GM23338 (cell line): ENCODE data around the gene PSMD5. TPM values are rescaled to one million over a fixed set of nuclear protein-coding genes. Genes with fewer than 3 reads are reported as not detected.

Experiments
- ATAC-seq: fragments of 200-7000 bp; cut with Tn5 transposase; 3 replicates; pipeline ENCODE4 v1.9.1; 2020
- DNase-seq: peaks from one replicate; pipeline ENCODE4 v3.0.0-alpha.2; 2015; ENCODE audit warnings: low spot score
- H2AFZ ChIP-seq: fragments of 200-600 bp; sonication (generic); 2 replicates; pipeline ENCODE4 v1.8.0; 2016; ENCODE audit warnings: antibody characterized with exemption, mild to moderate bottlenecking, moderate library complexity
- H3F3A ChIP-seq: fragments of 200-600 bp; sonication (generic); replicated peaks from 2 replicates; pipeline ENCODE4 v1.8.0; 2017; ENCODE audit warnings: antibody characterized with exemption, mixed run types, low read depth
- H3K27ac ChIP-seq: fragments of 200-600 bp; sonication (generic); 2 replicates; pipeline ENCODE4 v1.6.1; 2016; ENCODE audit warnings: low read depth
- H3K27me3 ChIP-seq: fragments of 200-600 bp; sonication (generic); 2 replicates; pipeline ENCODE4 v1.8.0; 2016; ENCODE audit warnings: mild to moderate bottlenecking, mixed run types, moderate library complexity; ENCODE audit not compliant: insufficient read depth
- H3K36me3 ChIP-seq: fragments of 200-600 bp; sonication (generic); 2 replicates; pipeline ENCODE4 v1.8.0; 2016; ENCODE audit warnings: mild to moderate bottlenecking; ENCODE audit not compliant: insufficient read depth
- H3K4me1 ChIP-seq: fragments of 200-600 bp; sonication (generic); 2 replicates; pipeline ENCODE4 v1.8.0; 2016; ENCODE audit warnings: mild to moderate bottlenecking, moderate library complexity; ENCODE audit not compliant: insufficient read depth
- H3K4me2 ChIP-seq: fragments of 200-600 bp; sonication (generic); 2 replicates; pipeline ENCODE4 v1.7.1; 2017; ENCODE audit warnings: mixed run types
- H3K4me3 ChIP-seq: fragments of 200-600 bp; sonication (generic); 2 replicates; pipeline ENCODE4 v1.6.1; 2016; ENCODE audit warnings: mixed run types
- H3K79me2 ChIP-seq: fragments of 200-600 bp; sonication (generic); replicated peaks from 2 replicates; pipeline ENCODE4 v1.8.0; 2017; ENCODE audit warnings: mild to moderate bottlenecking; ENCODE audit not compliant: insufficient read depth
- H3K9me2 ChIP-seq: fragments of 200-600 bp; sonication (generic); 2 replicates; pipeline ENCODE4 v1.8.0; 2017; ENCODE audit not compliant: insufficient read depth
- H4K20me1 ChIP-seq: fragments of 200-600 bp; sonication (generic); replicated peaks from 2 replicates; pipeline ENCODE4 v1.8.0; 2017; ENCODE audit warnings: mild to moderate bottlenecking; ENCODE audit not compliant: insufficient read depth
- H3K27ac Mint-ChIP-seq: 2 replicates; pipeline ENCODE4 v1.8.0; 2020; ENCODE audit warnings: inconsistent platforms, mild to moderate bottlenecking, moderate library complexity, mixed read lengths
- H3K27me3 Mint-ChIP-seq: 3 replicates; pipeline ENCODE4 v1.8.0; 2022; ENCODE audit warnings: low read depth, mild to moderate bottlenecking, moderate library complexity, mixed read lengths, inconsistent platforms; ENCODE audit not compliant: insufficient read depth, poor library complexity
- H3K36me3 Mint-ChIP-seq: 3 replicates; pipeline ENCODE4 v1.8.0; 2021; ENCODE audit warnings: low read depth, mild to moderate bottlenecking, inconsistent platforms, moderate library complexity, mixed read lengths
- H3K4me1 Mint-ChIP-seq: 3 replicates; pipeline ENCODE4 v1.8.0; 2020; ENCODE audit warnings: mild to moderate bottlenecking, inconsistent platforms, mixed read lengths
- H3K4me3 Mint-ChIP-seq: 3 replicates; pipeline ENCODE4 v1.8.0; 2021; ENCODE audit warnings: moderate library complexity, mild to moderate bottlenecking, inconsistent platforms, mixed read lengths
- H3K9me3 Mint-ChIP-seq: 3 replicates; pipeline ENCODE4 v1.8.0; 2020; ENCODE audit warnings: moderate library complexity, mild to moderate bottlenecking, inconsistent platforms, mixed read lengths
- CREB1 ChIP-seq: fragments of 250-450 bp; sonication (Bioruptor Pico); IDR thresholded peaks from 2 replicates; pipeline ENCODE4 v1.5.0; 2020; ENCODE audit warnings: low read depth, mild to moderate bottlenecking, moderate library complexity
- EZH2 ChIP-seq: fragments of 200-600 bp; sonication (generic); IDR thresholded peaks from one replicate; pipeline ENCODE4 v1.8.0; 2017; ENCODE audit warnings: antibody characterized with exemption, mild to moderate bottlenecking, low read depth; ENCODE audit not compliant: unreplicated experiment
- EZH2phosphoT487 ChIP-seq: fragments of 200-600 bp; sonication (generic); IDR thresholded peaks from one replicate; pipeline ENCODE4 v1.8.1; 2018; ENCODE audit warnings: antibody characterized with exemption; ENCODE audit not compliant: unreplicated experiment
- JUNB ChIP-seq: IDR thresholded peaks from one replicate; pipeline ENCODE4 v1.6.1; 2016; ENCODE audit warnings: antibody characterized with exemption; ENCODE audit not compliant: unreplicated experiment
- NANOG ChIP-seq: IDR thresholded peaks from 2 replicates; pipeline ENCODE4 v1.6.1; 2016; ENCODE audit warnings: antibody characterized with exemption, borderline replicate concordance
- POLR2AphosphoS5 ChIP-seq: IDR thresholded peaks from 2 replicates; pipeline ENCODE4 v1.6.1; 2016; ENCODE audit warnings: antibody characterized with exemption, low read depth
- STAT1 ChIP-seq: IDR thresholded peaks from one replicate; pipeline ENCODE4 v1.6.1; 2016; ENCODE audit warnings: antibody characterized with exemption; ENCODE audit not compliant: unreplicated experiment
- ZNF114 ChIP-seq: fragments of 250-450 bp; sonication (Bioruptor Pico); IDR thresholded peaks from 2 replicates; pipeline ENCODE4 v1.5.0; 2020; ENCODE audit warnings: mild to moderate bottlenecking, moderate library complexity
- ZNF331 ChIP-seq: fragments of 250-450 bp; sonication (Bioruptor Pico); IDR thresholded peaks from 2 replicates; pipeline ENCODE4 v1.5.0; 2020; ENCODE audit warnings: low read depth, mild to moderate bottlenecking, moderate library complexity
- polyA plus RNA-seq: library from polyadenylated mRNA; unstranded; fragments of >200 nt; fragmentation: Nextera tagmentation; extraction: Ambion mirVana; gene quantifications from 2 replicates; pipeline ENCODE4 v1.2.1, GENCODE V29; 2016
- total RNA-seq: library from RNA; depleted of rRNA; stranded (reverse); fragments of >200 nt; shearing (Covaris generic); gene quantifications from 2 replicates; pipeline ENCODE4 v1.2.3, GENCODE V29; 2014
- TF ChIP-seq, protein P1 (sequence below): IDR thresholded peaks from one replicate; pipeline ENCODE4 v1.6.1; 2018; ENCODE audit warnings: antibody characterized with exemption; ENCODE audit not compliant: unreplicated experiment
- TF ChIP-seq, protein P2 (sequence below): IDR thresholded peaks from 2 replicates; pipeline ENCODE4 v1.6.1; 2016; ENCODE audit warnings: antibody characterized with exemption
- TF ChIP-seq, protein P3 (sequence below), 2 experiments: fragments of 200-600 bp in 1 of 2; sonication (generic) in 1 of 2; conservative IDR thresholded peaks; 2 replicates each; pipeline versions ENCODE4 v1.5.1 to v1.6.1; 2016 to 2017; ENCODE audit warnings: antibody characterized with exemption in 2 of 2, low read depth in 2 of 2, mild to moderate bottlenecking in 2 of 2, moderate library complexity in 1 of 2
- TF ChIP-seq, protein P4 (sequence below): fragments of 250-450 bp; sonication (Bioruptor Pico); IDR thresholded peaks from 2 replicates; pipeline ENCODE4 v1.5.0; 2020; ENCODE audit warnings: mild to moderate bottlenecking, moderate library complexity

Gene PSMD5
- total and polyA plus RNA-seq, 2 experiments from 2014 or later = 23.9 to 40.5 TPM

DNA sequence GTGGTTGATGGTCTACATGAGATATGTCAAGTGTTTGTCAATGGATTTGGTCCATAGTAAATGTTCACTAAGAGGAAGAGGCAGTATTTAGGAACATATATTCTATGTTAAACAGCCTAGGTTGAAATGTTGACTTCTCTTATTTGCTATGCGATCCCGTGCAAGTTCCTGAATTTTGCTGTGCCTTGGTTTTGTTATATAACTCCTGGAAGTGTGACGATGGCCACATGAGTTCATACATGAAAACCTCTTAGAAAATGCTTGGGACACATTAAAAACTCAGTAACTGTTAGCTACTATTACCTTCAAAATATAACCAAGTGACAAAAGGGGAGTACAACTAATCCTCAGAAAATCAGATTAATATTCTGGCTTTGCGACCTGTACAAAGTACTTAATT lies 27.6 kb downstream of the PSMD5 start:
- Histone ChIP-seq H4K20me1 (no peaks in the 10 kb centered on the region; the same call in 1 of the 2 replicates), H3K79me2 (no peaks in the 10 kb centered on the region), H3K4me3 (no peak overlapping the region), H3F3A (no peaks in the 10 kb centered on the region), H2AFZ (no peak overlapping the region), H3K27me3 (no peaks in the 10 kb centered on the region), H3K9me2 (no peaks in the 10 kb centered on the region), H3K4me2 (no peak overlapping the region), H3K36me3 (peaks cover 21% of the 10 kb centered on the region), H3K27ac (no peak overlapping the region), H3K4me1 (no peaks in the 10 kb centered on the region)
- no peak overlapping the region for H3K27ac Mint-ChIP-seq
- no peak overlapping the region for H3K4me3 Mint-ChIP-seq
- no peak for DNase-seq
- no peak for ATAC-seq
- H3K4me1 Mint-ChIP-seq = no peaks in the 10 kb centered on the region
- peaks cover 34% of the 10 kb centered on the region for H3K36me3 Mint-ChIP-seq
- H3K27me3 Mint-ChIP-seq = no peaks in the 10 kb centered on the region
- H3K9me3 Mint-ChIP-seq = no peaks in the 10 kb centered on the region
- TF ChIP-seq ZNF114 (CRISPR knock-in tag) = no peak
- TF ChIP-seq NANOG = no peak
- TF ChIP-seq, protein P1, sequence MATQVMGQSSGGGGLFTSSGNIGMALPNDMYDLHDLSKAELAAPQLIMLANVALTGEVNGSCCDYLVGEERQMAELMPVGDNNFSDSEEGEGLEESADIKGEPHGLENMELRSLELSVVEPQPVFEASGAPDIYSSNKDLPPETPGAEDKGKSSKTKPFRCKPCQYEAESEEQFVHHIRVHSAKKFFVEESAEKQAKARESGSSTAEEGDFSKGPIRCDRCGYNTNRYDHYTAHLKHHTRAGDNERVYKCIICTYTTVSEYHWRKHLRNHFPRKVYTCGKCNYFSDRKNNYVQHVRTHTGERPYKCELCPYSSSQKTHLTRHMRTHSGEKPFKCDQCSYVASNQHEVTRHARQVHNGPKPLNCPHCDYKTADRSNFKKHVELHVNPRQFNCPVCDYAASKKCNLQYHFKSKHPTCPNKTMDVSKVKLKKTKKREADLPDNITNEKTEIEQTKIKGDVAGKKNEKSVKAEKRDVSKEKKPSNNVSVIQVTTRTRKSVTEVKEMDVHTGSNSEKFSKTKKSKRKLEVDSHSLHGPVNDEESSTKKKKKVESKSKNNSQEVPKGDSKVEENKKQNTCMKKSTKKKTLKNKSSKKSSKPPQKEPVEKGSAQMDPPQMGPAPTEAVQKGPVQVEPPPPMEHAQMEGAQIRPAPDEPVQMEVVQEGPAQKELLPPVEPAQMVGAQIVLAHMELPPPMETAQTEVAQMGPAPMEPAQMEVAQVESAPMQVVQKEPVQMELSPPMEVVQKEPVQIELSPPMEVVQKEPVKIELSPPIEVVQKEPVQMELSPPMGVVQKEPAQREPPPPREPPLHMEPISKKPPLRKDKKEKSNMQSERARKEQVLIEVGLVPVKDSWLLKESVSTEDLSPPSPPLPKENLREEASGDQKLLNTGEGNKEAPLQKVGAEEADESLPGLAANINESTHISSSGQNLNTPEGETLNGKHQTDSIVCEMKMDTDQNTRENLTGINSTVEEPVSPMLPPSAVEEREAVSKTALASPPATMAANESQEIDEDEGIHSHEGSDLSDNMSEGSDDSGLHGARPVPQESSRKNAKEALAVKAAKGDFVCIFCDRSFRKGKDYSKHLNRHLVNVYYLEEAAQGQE = no peak
- TF ChIP-seq, protein P2, sequence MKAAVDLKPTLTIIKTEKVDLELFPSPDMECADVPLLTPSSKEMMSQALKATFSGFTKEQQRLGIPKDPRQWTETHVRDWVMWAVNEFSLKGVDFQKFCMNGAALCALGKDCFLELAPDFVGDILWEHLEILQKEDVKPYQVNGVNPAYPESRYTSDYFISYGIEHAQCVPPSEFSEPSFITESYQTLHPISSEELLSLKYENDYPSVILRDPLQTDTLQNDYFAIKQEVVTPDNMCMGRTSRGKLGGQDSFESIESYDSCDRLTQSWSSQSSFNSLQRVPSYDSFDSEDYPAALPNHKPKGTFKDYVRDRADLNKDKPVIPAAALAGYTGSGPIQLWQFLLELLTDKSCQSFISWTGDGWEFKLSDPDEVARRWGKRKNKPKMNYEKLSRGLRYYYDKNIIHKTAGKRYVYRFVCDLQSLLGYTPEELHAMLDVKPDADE = no peak
- TF ChIP-seq POLR2AphosphoS5 = no peak
- TF ChIP-seq, protein P3, sequence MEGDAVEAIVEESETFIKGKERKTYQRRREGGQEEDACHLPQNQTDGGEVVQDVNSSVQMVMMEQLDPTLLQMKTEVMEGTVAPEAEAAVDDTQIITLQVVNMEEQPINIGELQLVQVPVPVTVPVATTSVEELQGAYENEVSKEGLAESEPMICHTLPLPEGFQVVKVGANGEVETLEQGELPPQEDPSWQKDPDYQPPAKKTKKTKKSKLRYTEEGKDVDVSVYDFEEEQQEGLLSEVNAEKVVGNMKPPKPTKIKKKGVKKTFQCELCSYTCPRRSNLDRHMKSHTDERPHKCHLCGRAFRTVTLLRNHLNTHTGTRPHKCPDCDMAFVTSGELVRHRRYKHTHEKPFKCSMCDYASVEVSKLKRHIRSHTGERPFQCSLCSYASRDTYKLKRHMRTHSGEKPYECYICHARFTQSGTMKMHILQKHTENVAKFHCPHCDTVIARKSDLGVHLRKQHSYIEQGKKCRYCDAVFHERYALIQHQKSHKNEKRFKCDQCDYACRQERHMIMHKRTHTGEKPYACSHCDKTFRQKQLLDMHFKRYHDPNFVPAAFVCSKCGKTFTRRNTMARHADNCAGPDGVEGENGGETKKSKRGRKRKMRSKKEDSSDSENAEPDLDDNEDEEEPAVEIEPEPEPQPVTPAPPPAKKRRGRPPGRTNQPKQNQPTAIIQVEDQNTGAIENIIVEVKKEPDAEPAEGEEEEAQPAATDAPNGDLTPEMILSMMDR (conservative IDR thresholded peaks at IDR 0.05; ENCODE audit: low read depth in 2 of 2) = no peak
- TF ChIP-seq, protein P4, sequence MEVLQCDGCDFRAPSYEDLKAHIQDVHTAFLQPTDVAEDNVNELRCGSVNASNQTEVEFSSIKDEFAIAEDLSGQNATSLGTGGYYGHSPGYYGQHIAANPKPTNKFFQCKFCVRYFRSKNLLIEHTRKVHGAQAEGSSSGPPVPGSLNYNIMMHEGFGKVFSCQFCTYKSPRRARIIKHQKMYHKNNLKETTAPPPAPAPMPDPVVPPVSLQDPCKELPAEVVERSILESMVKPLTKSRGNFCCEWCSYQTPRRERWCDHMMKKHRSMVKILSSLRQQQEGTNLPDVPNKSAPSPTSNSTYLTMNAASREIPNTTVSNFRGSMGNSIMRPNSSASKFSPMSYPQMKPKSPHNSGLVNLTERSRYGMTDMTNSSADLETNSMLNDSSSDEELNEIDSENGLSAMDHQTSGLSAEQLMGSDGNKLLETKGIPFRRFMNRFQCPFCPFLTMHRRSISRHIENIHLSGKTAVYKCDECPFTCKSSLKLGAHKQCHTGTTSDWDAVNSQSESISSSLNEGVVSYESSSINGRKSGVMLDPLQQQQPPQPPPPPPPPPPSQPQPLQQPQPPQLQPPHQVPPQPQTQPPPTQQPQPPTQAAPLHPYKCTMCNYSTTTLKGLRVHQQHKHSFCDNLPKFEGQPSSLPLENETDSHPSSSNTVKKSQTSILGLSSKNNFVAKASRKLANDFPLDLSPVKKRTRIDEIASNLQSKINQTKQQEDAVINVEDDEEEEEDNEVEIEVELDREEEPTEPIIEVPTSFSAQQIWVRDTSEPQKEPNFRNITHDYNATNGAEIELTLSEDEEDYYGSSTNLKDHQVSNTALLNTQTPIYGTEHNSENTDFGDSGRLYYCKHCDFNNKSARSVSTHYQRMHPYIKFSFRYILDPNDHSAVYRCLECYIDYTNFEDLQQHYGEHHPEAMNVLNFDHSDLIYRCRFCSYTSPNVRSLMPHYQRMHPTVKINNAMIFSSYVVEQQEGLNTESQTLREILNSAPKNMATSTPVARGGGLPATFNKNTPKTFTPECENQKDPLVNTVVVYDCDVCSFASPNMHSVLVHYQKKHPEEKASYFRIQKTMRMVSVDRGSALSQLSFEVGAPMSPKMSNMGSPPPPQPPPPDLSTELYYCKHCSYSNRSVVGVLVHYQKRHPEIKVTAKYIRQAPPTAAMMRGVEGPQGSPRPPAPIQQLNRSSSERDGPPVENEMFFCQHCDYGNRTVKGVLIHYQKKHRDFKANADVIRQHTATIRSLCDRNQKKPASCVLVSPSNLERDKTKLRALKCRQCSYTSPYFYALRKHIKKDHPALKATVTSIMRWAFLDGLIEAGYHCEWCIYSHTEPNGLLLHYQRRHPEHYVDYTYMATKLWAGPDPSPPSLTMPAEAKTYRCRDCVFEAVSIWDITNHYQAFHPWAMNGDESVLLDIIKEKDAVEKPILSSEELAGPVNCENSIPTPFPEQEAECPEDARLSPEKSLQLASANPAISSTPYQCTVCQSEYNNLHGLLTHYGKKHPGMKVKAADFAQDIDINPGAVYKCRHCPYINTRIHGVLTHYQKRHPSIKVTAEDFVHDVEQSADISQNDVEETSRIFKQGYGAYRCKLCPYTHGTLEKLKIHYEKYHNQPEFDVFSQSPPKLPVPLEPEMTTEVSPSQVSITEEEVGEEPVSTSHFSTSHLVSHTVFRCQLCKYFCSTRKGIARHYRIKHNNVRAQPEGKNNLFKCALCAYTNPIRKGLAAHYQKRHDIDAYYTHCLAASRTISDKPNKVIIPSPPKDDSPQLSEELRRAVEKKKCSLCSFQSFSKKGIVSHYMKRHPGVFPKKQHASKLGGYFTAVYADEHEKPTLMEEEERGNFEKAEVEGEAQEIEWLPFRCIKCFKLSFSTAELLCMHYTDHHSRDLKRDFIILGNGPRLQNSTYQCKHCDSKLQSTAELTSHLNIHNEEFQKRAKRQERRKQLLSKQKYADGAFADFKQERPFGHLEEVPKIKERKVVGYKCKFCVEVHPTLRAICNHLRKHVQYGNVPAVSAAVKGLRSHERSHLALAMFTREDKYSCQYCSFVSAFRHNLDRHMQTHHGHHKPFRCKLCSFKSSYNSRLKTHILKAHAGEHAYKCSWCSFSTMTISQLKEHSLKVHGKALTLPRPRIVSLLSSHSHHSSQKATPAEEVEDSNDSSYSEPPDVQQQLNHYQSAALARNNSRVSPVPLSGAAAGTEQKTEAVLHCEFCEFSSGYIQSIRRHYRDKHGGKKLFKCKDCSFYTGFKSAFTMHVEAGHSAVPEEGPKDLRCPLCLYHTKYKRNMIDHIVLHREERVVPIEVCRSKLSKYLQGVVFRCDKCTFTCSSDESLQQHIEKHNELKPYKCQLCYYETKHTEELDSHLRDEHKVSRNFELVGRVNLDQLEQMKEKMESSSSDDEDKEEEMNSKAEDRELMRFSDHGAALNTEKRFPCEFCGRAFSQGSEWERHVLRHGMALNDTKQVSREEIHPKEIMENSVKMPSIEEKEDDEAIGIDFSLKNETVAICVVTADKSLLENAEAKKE (CRISPR knock-in tag) = no peak
- TF ChIP-seq ZNF331 (CRISPR knock-in tag) = no peak
- no peak for TF ChIP-seq JUNB
- no peak for TF ChIP-seq STAT1
- no peak for TF ChIP-seq EZH2
- no peak for TF ChIP-seq EZH2phosphoT487
- no peak for TF ChIP-seq CREB1 (CRISPR knock-in tag)
